IMR-90 (cell line): ENCODE measurements around the gene BTG2. TPM values are rescaled to one million over a fixed set of nuclear protein-coding genes. Genes with fewer than 3 reads are reported as not detected.
A peak's percentile ranks its signal among the peaks of the same experiment; 100 is the strongest.

ENCODE experiments used
- ATAC-seq: fragments of 200-7000 bp; cut with Tn5 transposase; 2 replicates; pipeline ENCODE4 v1.9.1; 2020; ENCODE audit warnings: low read depth, mild to moderate bottlenecking, moderate library complexity
- BruUV-seq: library from RNA; stranded (reverse); fragments of 400-500 nt; replicated peaks from 2 replicates; lab custom pipeline; 2021; lab: Mats Ljungman, UMichigan
- CTCF ChIA-PET: fragments of 300-600 bp; formaldehyde crosslinking; extraction: SDS; loops from one replicate; lab custom pipeline; 2021; ENCODE audit warnings: antibody characterized with exemption; lab: Yijun Ruan, JAX
- POLR2A ChIA-PET: fragments of 300-600 bp; sonication (Branson Sonifier 250); formaldehyde crosslinking; loops from one replicate; lab custom pipeline; 2022; ENCODE audit warnings: antibody characterized with exemption; ENCODE audit not compliant: unreplicated experiment; lab: Charles Lee
- DNase-seq: peaks from one replicate; pipeline ENCODE4 v3.0.0; 2013
- H2AFZ ChIP-seq: replicated peaks from 2 replicates; pipeline ENCODE3; 2013; ENCODE audit warnings: low read length, mild to moderate bottlenecking; ENCODE audit not compliant: poor library complexity
- H2AK5ac ChIP-seq: 2 replicates; pipeline ENCODE4 v1.6.1; 2013; ENCODE audit warnings: low read depth, low read length, inconsistent platforms
- H2AK9ac ChIP-seq: replicated peaks from 2 replicates; pipeline ENCODE3; 2013; ENCODE audit warnings: mild to moderate bottlenecking, low read depth, low read length, moderate library complexity; ENCODE audit not compliant: poor library complexity
- H2BK120ac ChIP-seq: 2 replicates; pipeline ENCODE4 v1.6.1; 2013; ENCODE audit warnings: low read depth, low read length, inconsistent platforms
- H2BK15ac ChIP-seq: 3 replicates; pipeline ENCODE4 v1.6.1; 2013; ENCODE audit warnings: low read depth, low read length, inconsistent platforms
- H2BK20ac ChIP-seq: 2 replicates; pipeline ENCODE4 v1.6.1; 2013; ENCODE audit warnings: low read depth, mild to moderate bottlenecking, inconsistent platforms, low read length, moderate library complexity
- H2BK5ac ChIP-seq: 2 replicates; pipeline ENCODE4 v1.6.1; 2013; ENCODE audit warnings: mild to moderate bottlenecking, low read depth, low read length, inconsistent platforms; ENCODE audit not compliant: poor library complexity, severe bottlenecking
- H3K14ac ChIP-seq: replicated peaks from 2 replicates; pipeline ENCODE4 v1.6.1; 2013; ENCODE audit warnings: low read depth, low read length, inconsistent platforms
- H3K18ac ChIP-seq: 2 replicates; pipeline ENCODE4 v1.6.1; 2013; ENCODE audit warnings: low read depth, low read length, control low read depth
- H3K23ac ChIP-seq: 2 replicates; pipeline ENCODE4 v1.6.1; 2013; ENCODE audit warnings: low read depth, low read length, inconsistent platforms
- H3K27ac ChIP-seq: 2 replicates; pipeline ENCODE4 v1.5.1; 2013; ENCODE audit warnings: mild to moderate bottlenecking, control low read depth, low read length; ENCODE audit not compliant: insufficient read depth
- H3K27me3 ChIP-seq: 2 replicates; pipeline ENCODE4 v1.6.1; 2013; ENCODE audit warnings: low read length; ENCODE audit not compliant: control insufficient read depth, insufficient read depth
- H3K36me3 ChIP-seq: 2 replicates; pipeline ENCODE4 v1.6.1; 2013; ENCODE audit warnings: low read length, mixed read lengths; ENCODE audit not compliant: control insufficient read depth, insufficient read depth
- H3K4ac ChIP-seq: 2 replicates; pipeline ENCODE4 v1.6.1; 2013; ENCODE audit warnings: low read depth, low read length, inconsistent platforms
- H3K4me1 ChIP-seq: 2 replicates; pipeline ENCODE4 v1.6.1; 2013; ENCODE audit warnings: low read length, mixed read lengths; ENCODE audit not compliant: control insufficient read depth, insufficient read depth
- H3K4me2 ChIP-seq: 2 replicates; pipeline ENCODE4 v1.6.1; 2013; ENCODE audit warnings: low read depth, mild to moderate bottlenecking, control low read depth, low read length, moderate library complexity
- H3K4me3 ChIP-seq: 2 replicates; pipeline ENCODE4 v1.5.1; 2013; ENCODE audit warnings: low read depth, mild to moderate bottlenecking, control low read depth, low read length, moderate library complexity; ENCODE audit not compliant: insufficient read depth
- H3K56ac ChIP-seq: 2 replicates; pipeline ENCODE4 v1.6.1; 2013; ENCODE audit warnings: low read length, inconsistent platforms; ENCODE audit not compliant: insufficient read depth; ENCODE audit errors: extremely low read depth
- H3K79me1 ChIP-seq, 2 experiments: 2 replicates each; pipeline ENCODE4 v1.6.1; 2013; ENCODE audit warnings: low read length in 2 of 2, inconsistent platforms in 1 of 2, low read depth in 1 of 2
- H3K9ac ChIP-seq: 2 replicates; pipeline ENCODE4 v1.6.1; 2013; ENCODE audit warnings: low read depth, low read length, control low read depth
- H3K9me1 ChIP-seq: 2 replicates; pipeline ENCODE4 v1.6.1; 2013; ENCODE audit warnings: low read length, inconsistent platforms; ENCODE audit not compliant: insufficient read depth
- H3K9me3 ChIP-seq: 2 replicates; pipeline ENCODE4 v1.6.1; 2013; ENCODE audit warnings: low read length; ENCODE audit not compliant: control insufficient read depth, insufficient read depth
- H4K20me1 ChIP-seq: 2 replicates; pipeline ENCODE4 v1.6.1; 2013; ENCODE audit warnings: low read length, inconsistent platforms; ENCODE audit not compliant: insufficient read depth
- H4K5ac ChIP-seq: 2 replicates; pipeline ENCODE4 v1.6.1; 2013; ENCODE audit warnings: mild to moderate bottlenecking, low read depth, low read length, control low read depth
- H4K8ac ChIP-seq, 2 experiments: 2 replicates each; pipeline ENCODE4 v1.6.1; 2013; ENCODE audit warnings: low read depth in 2 of 2, low read length in 2 of 2, control low read depth in 1 of 2, inconsistent platforms in 1 of 2
- H4K91ac ChIP-seq: 2 replicates; pipeline ENCODE4 v1.6.1; 2013; ENCODE audit warnings: low read depth, low read length, inconsistent platforms; ENCODE audit not compliant: insufficient read depth
- BHLHE40 ChIP-seq: fragments of 150-350 bp; IDR thresholded peaks from 2 replicates; pipeline ENCODE4 v1.6.1; 2016; ENCODE audit warnings: mild to moderate bottlenecking, low read depth, low read length
- CEBPB ChIP-seq: IDR thresholded peaks from 2 replicates; pipeline ENCODE4 v1.6.1; 2012; ENCODE audit warnings: low read depth, low read length, improper control_type of control experiment
- CHD1 ChIP-seq: IDR thresholded peaks from 2 replicates; pipeline ENCODE4 v1.6.1; 2012; ENCODE audit warnings: low read depth, low read length, improper control_type of control experiment
- CTCF ChIP-seq: conservative IDR thresholded peaks from 2 replicates; pipeline ENCODE4 v1.5.1; 2012; ENCODE audit warnings: mild to moderate bottlenecking, low read depth, low read length, improper control_type of control experiment
- FOS ChIP-seq: fragments of 150-350 bp; IDR thresholded peaks from 2 replicates; pipeline ENCODE4 v1.6.1; 2016; ENCODE audit warnings: low read depth, low read length
- MAFK ChIP-seq: IDR thresholded peaks from 2 replicates; pipeline ENCODE4 v1.6.1; 2012; ENCODE audit warnings: low read depth, low read length, improper control_type of control experiment
- MAZ ChIP-seq: IDR thresholded peaks from 2 replicates; pipeline ENCODE4 v1.6.1; 2012; ENCODE audit warnings: low read depth, mild to moderate bottlenecking, low read length, improper control_type of control experiment, moderate library complexity, borderline replicate concordance
- MXI1 ChIP-seq: IDR thresholded peaks from 2 replicates; pipeline ENCODE4 v1.6.1; 2012; ENCODE audit warnings: low read depth, mild to moderate bottlenecking, low read length, moderate library complexity, borderline replicate concordance
- NFE2L2 ChIP-seq: fragments of 150-350 bp; IDR thresholded peaks from 2 replicates; pipeline ENCODE4 v1.6.1; 2016; ENCODE audit warnings: low read depth, mild to moderate bottlenecking, low read length
- POLR2A ChIP-seq: IDR thresholded peaks from 2 replicates; pipeline ENCODE4 v1.6.1; 2012; ENCODE audit warnings: mild to moderate bottlenecking, low read depth, low read length
- RAD21 ChIP-seq: IDR thresholded peaks from 2 replicates; pipeline ENCODE4 v1.6.1; 2012; ENCODE audit warnings: low read length, improper control_type of control experiment
- RCOR1 ChIP-seq: IDR thresholded peaks from 2 replicates; pipeline ENCODE4 v1.6.1; 2012; ENCODE audit warnings: mild to moderate bottlenecking, low read length, improper control_type of control experiment; ENCODE audit not compliant: insufficient replicate concordance
- RFX5 ChIP-seq: IDR thresholded peaks from 2 replicates; pipeline ENCODE4 v1.8.0; 2012; ENCODE audit warnings: low read depth, mild to moderate bottlenecking, low read length, moderate library complexity
- SMC3 ChIP-seq: fragments of 150-350 bp; IDR thresholded peaks from 2 replicates; pipeline ENCODE4 v1.6.1; 2016; ENCODE audit warnings: low read depth, mild to moderate bottlenecking, antibody characterized with exemption, low read length, moderate library complexity
- USF2 ChIP-seq: fragments of 150-350 bp; IDR thresholded peaks from 2 replicates; pipeline ENCODE4 v1.6.1; 2017; ENCODE audit warnings: mild to moderate bottlenecking, antibody characterized with exemption, low read length, low read depth
- WGBS, 2 experiments: methylation state at CpG; one replicate each; pipeline versions ENCODE4 v1.1.5 to v1.1.7; 2013; ENCODE audit warnings: missing lambda C conversion rate in 2 of 2; ENCODE audit not compliant: insufficient read length in 1 of 2; ENCODE audit errors: extremely low coverage in 2 of 2; 5-methylcytosine and 5-hydroxymethylcytosine counted together
- dilution Hi-C: fragments of 300-500 bp; cut with HindIII; formaldehyde crosslinking; loops from one replicate; pipeline ENCODE4 v1.14.3; 2018; ENCODE audit warnings: low sequenced_read_pairs; ENCODE audit not compliant: unreplicated experiment
- in situ Hi-C: fragments of 300-500 bp; cut with MboI; formaldehyde crosslinking; loops from 3 replicates; pipeline ENCODE4 v1.14.3; 2019; ENCODE audit warnings: low sequenced_read_pairs, inconsistent platforms, mixed read lengths
- intact Hi-C: fragments of 100-400 bp; cut with micrococcal nuclease; formaldehyde crosslinking; loops from 2 replicates; pipeline ENCODE4 v1.10.0; 2022
- polyA plus RNA-seq, 3 experiments: library from polyadenylated mRNA; depleted of rRNA; stranded (reverse); fragments of >200 nt; gene quantifications; 2 replicates each; pipeline ENCODE4 v1.2.3, GENCODE V29; 2012; ENCODE audit warnings: low replicate concordance in 1 of 3
- total RNA-seq: library from RNA; depleted of rRNA; stranded (reverse); fragments of >200 nt; gene quantifications from 2 replicates; pipeline ENCODE4 v1.2.3, GENCODE V29; 2012

The BTG2 gene
- total and polyA plus RNA-seq, 2 of the 4 experiments (the other 2 are of a cell fraction) = 8.4 to 18.8 TPM

GRCh38 chr1:203273206-203273868 is 32.0 kb upstream of the BTG2 start:
- no peak overlapping the region for H2BK5ac ChIP-seq
- H3K18ac ChIP-seq = no peak overlapping the region
- H2AFZ ChIP-seq = peak overlapping the region; percentile 89
- ChIA-PET CTCF (interaction anchor here (0.5 to 1.1 kb wide), 16 partner anchors 9 to 214 kb away, joined by 3 to 8 read pairs (median 3); no protein-coding TSS in a partner anchor), POLR2A (no interaction called here)
- H3K4me3 ChIP-seq = no peak overlapping the region
- DNase-seq = peak; percentile 82
- H2AK5ac ChIP-seq = no peak overlapping the region
- H3K36me3 ChIP-seq = no peaks in the 10 kb centered on the region
- H3K9me3 ChIP-seq = no peaks in the 10 kb centered on the region
- H2BK120ac ChIP-seq = no peak overlapping the region
- H3K4me2 ChIP-seq = peak overlapping the region; percentile 47
- no peaks in the 10 kb centered on the region; the same call in 1 of the 2 replicates for H3K27me3 ChIP-seq
- no peak overlapping the region for H3K56ac ChIP-seq
- no peak overlapping the region for H3K4ac ChIP-seq
- no TSS peak for BruUV-seq
- dilution Hi-C loops (no loop called here), in situ Hi-C loops (loop anchor here (5.0 to 10.0 kb wide), 3 partner anchors 64 to 214 kb away; no protein-coding TSS in a partner anchor), intact Hi-C loops (loop anchor here (1.0 to 2.0 kb wide), 4 partner anchors 32 to 214 kb away; partner anchors contain the start of gene BTG2)
- no peak overlapping the region for H4K8ac ChIP-seq
- no peaks in the 10 kb centered on the region for H3K79me1 ChIP-seq
- H3K9me1 ChIP-seq = no peaks in the 10 kb centered on the region; the same call in 1 of the 2 replicates
- no peaks in the 10 kb centered on the region for H4K20me1 ChIP-seq
- H3K14ac ChIP-seq = no peak overlapping the region
- H3K23ac ChIP-seq = no peak overlapping the region
- H3K4me1 ChIP-seq = peaks cover 10% of the 10 kb centered on the region; the same call in 1 of the 2 replicates
- H4K5ac ChIP-seq = no peak overlapping the region
- 11% methylated on average over 13 of the region's 32 CpGs; no CpG with 5 or more reads in 1 of the 2 experiments for WGBS, 2 experiments
- no peak overlapping the region for H4K91ac ChIP-seq
- ATAC-seq = peak; percentile 75
- peak overlapping the region; percentile 62 for H2AK9ac ChIP-seq
- H3K27ac ChIP-seq = no peak overlapping the region
- H2BK15ac ChIP-seq = no peak overlapping the region
- no peak overlapping the region for H2BK20ac ChIP-seq
- no peak overlapping the region for H3K9ac ChIP-seq
- TF ChIP-seq RCOR1 (peak; percentile 47), RAD21 (peak; percentile 94), RFX5 (no peak), MAZ (no peak), MAFK (peak; percentile 61), USF2 (peak; percentile 46; the same call in 1 of the 2 replicates), BHLHE40 (peak; percentile 69), POLR2A (no peak), SMC3 (peak; percentile 95), FOS (no peak), MXI1 (no peak), CHD1 (no peak), CTCF (peak; percentile 90), CEBPB (no peak), NFE2L2 (no peak)
